ENCODE data around the gene FAM98C. TPM values are rescaled to one million over a fixed set of nuclear protein-coding genes. Genes with fewer than 3 reads are reported as not detected.
A peak's percentile ranks its signal among the peaks of the same experiment; 100 is the strongest.
"Not testable (repeated sequence)": the region's sequence is repeated elsewhere in the genome, so short reads cannot be mapped to it uniquely, and the experiment has no call there.

FAM98C gene
- total RNA-seq, 1 donor from 2014 or later: 26.6 TPM

- no peak overlapping the region for H3K27ac Mint-ChIP-seq
- peaks cover 4% of the 10 kb centered on the region for H3K36me3 Mint-ChIP-seq (ENCODE audit: low read depth)
- no peak overlapping the region for H3K4me3 Mint-ChIP-seq
- H3K9me3 Mint-ChIP-seq: no peaks in the 10 kb centered on the region
- H3K27me3 Mint-ChIP-seq (ENCODE audit: insufficient read depth): no peaks in the 10 kb centered on the region
- no peak for DNase-seq (ENCODE audit: low spot score)
- no peaks in the 10 kb centered on the region for H3K4me1 Mint-ChIP-seq (ENCODE audit: low read depth)
- intact Hi-C loops (cut with micrococcal nuclease): no loop called here
Measured at GRCh38 chr19:38411041-38411712, 8.3 kb downstream of the FAM98C start.

GRCh38 chr19:38411898-38412297 is 9.0 kb downstream of the FAM98C start:
- H3K4me1 Mint-ChIP-seq (ENCODE audit: low read depth); H3K4me3 Mint-ChIP-seq; H3K36me3 Mint-ChIP-seq (ENCODE audit: low read depth); H3K9me3 Mint-ChIP-seq; DNase-seq (ENCODE audit: low spot score); H3K27ac Mint-ChIP-seq; intact Hi-C loops (cut with micrococcal nuclease); H3K27me3 Mint-ChIP-seq (ENCODE audit: insufficient read depth): not testable (repeated sequence)

- DNase-seq (ENCODE audit: low spot score): no peak
- Mint-ChIP-seq H3K9me3 (no peaks in the 10 kb centered on the region), H3K27ac (no peak overlapping the region), H3K36me3 (ENCODE audit: low read depth) (no peaks in the 10 kb centered on the region), H3K4me1 (ENCODE audit: low read depth) (peaks cover 10% of the 10 kb centered on the region), H3K4me3 (no peak overlapping the region), H3K27me3 (ENCODE audit: insufficient read depth) (no peaks in the 10 kb centered on the region)
- intact Hi-C loops (cut with micrococcal nuclease): no loop called here
Measured at GRCh38 chr19:38412491-38412890, 9.6 kb downstream of the FAM98C start.

GRCh38 chr19:38412961-38413360 is 10.1 kb downstream of the FAM98C start:
- no peak for DNase-seq (ENCODE audit: low spot score)
- H3K36me3 Mint-ChIP-seq (ENCODE audit: low read depth): no peaks in the 10 kb centered on the region
- H3K27ac Mint-ChIP-seq: no peak overlapping the region
- H3K4me3 Mint-ChIP-seq: no peak overlapping the region
- intact Hi-C loops (cut with micrococcal nuclease): no loop called here
- no peaks in the 10 kb centered on the region for H3K27me3 Mint-ChIP-seq (ENCODE audit: insufficient read depth)
- peaks cover 15% of the 10 kb centered on the region for H3K4me1 Mint-ChIP-seq (ENCODE audit: low read depth)
- H3K9me3 Mint-ChIP-seq: no peaks in the 10 kb centered on the region

GRCh38 chr19:38413416-38413815 is 10.5 kb downstream of the FAM98C start:
- intact Hi-C loops (cut with micrococcal nuclease): no loop called here
- Mint-ChIP-seq H3K9me3 (no peaks in the 10 kb centered on the region), H3K4me3 (no peak overlapping the region), H3K27me3 (ENCODE audit: insufficient read depth) (no peaks in the 10 kb centered on the region), H3K4me1 (ENCODE audit: low read depth) (peaks cover 18% of the 10 kb centered on the region), H3K27ac (no peak overlapping the region), H3K36me3 (ENCODE audit: low read depth) (no peaks in the 10 kb centered on the region)
- no peak for DNase-seq (ENCODE audit: low spot score)

- Mint-ChIP-seq H3K4me3 (peak overlapping the region; percentile 84), H3K36me3 (ENCODE audit: low read depth) (no peaks in the 10 kb centered on the region), H3K4me1 (ENCODE audit: low read depth) (peaks cover 26% of the 10 kb centered on the region), H3K27me3 (ENCODE audit: insufficient read depth) (no peaks in the 10 kb centered on the region), H3K9me3 (no peaks in the 10 kb centered on the region), H3K27ac (peak overlapping the region; percentile 80)
- DNase-seq (ENCODE audit: low spot score): no peak
- intact Hi-C loops (cut with micrococcal nuclease): loop anchor here (1.0 kb wide), 1 partner anchor 14 kb away; the partner anchor contains the start of gene FAM98C
Measured at GRCh38 chr19:38417146-38417543, 14.3 kb downstream of the FAM98C start.

- Mint-ChIP-seq H3K27ac (peak overlapping the region; percentile 80), H3K9me3 (no peaks in the 10 kb centered on the region), H3K4me3 (peak overlapping the region; percentile 84), H3K4me1 (ENCODE audit: low read depth) (peaks cover 26% of the 10 kb centered on the region), H3K27me3 (ENCODE audit: insufficient read depth) (no peaks in the 10 kb centered on the region), H3K36me3 (ENCODE audit: low read depth) (no peaks in the 10 kb centered on the region)
- peak; percentile 68 for DNase-seq (ENCODE audit: low spot score)
- intact Hi-C loops (cut with micrococcal nuclease): loop anchor here (1.0 kb wide), 1 partner anchor 15 kb away; the partner anchor contains the start of gene FAM98C
Measured at GRCh38 chr19:38417544-38418506, 14.9 kb downstream of the FAM98C start.

- intact Hi-C loops (cut with micrococcal nuclease): no loop called here
Measured at GRCh38 chr19:38420935-38421334, 18.0 kb downstream of the FAM98C start.

GRCh38 chr19:38421856-38422255 is 19.0 kb downstream of the FAM98C start:
- Mint-ChIP-seq H3K4me1 (ENCODE audit: low read depth) (peaks cover 33% of the 10 kb centered on the region), H3K9me3 (no peaks in the 10 kb centered on the region), H3K36me3 (ENCODE audit: low read depth) (no peaks in the 10 kb centered on the region), H3K27ac (no peak overlapping the region), H3K27me3 (ENCODE audit: insufficient read depth) (no peaks in the 10 kb centered on the region), H3K4me3 (no peak overlapping the region)
- intact Hi-C loops (cut with micrococcal nuclease): no loop called here
- DNase-seq (ENCODE audit: low spot score): no peak

More at GRCh38 chr19:38420935-38421334, 18.0 kb downstream of the FAM98C start:
- H3K9me3 Mint-ChIP-seq: no peaks in the 10 kb centered on the region
- no peaks in the 10 kb centered on the region for H3K36me3 Mint-ChIP-seq (ENCODE audit: low read depth)
- no peak for DNase-seq (ENCODE audit: low spot score)
- no peak overlapping the region for H3K4me3 Mint-ChIP-seq
- no peak overlapping the region for H3K27ac Mint-ChIP-seq
- peaks cover 30% of the 10 kb centered on the region for H3K4me1 Mint-ChIP-seq (ENCODE audit: low read depth)
- H3K27me3 Mint-ChIP-seq (ENCODE audit: insufficient read depth): no peaks in the 10 kb centered on the region

- Mint-ChIP-seq H3K27ac (no peak overlapping the region), H3K27me3 (ENCODE audit: insufficient read depth) (no peaks in the 10 kb centered on the region), H3K4me1 (ENCODE audit: low read depth) (peaks cover 31% of the 10 kb centered on the region), H3K9me3 (no peaks in the 10 kb centered on the region), H3K36me3 (ENCODE audit: low read depth) (no peaks in the 10 kb centered on the region), H3K4me3 (no peak overlapping the region)
- no peak for DNase-seq (ENCODE audit: low spot score)
- intact Hi-C loops (cut with micrococcal nuclease): no loop called here
Measured at GRCh38 chr19:38422438-38422837, 19.5 kb downstream of the FAM98C start.

- H3K36me3 Mint-ChIP-seq (ENCODE audit: low read depth): no peaks in the 10 kb centered on the region
Measured at GRCh38 chr19:38424272-38424671, 21.4 kb downstream of the FAM98C start.

GRCh38 chr19:38425222-38425809 is 22.4 kb downstream of the FAM98C start:
- H3K27me3 Mint-ChIP-seq (ENCODE audit: insufficient read depth): no peaks in the 10 kb centered on the region
- H3K9me3 Mint-ChIP-seq: no peaks in the 10 kb centered on the region
- no peaks in the 10 kb centered on the region for H3K36me3 Mint-ChIP-seq (ENCODE audit: low read depth)
- DNase-seq (ENCODE audit: low spot score): no peak
- intact Hi-C loops (cut with micrococcal nuclease): loop anchor here (5.0 kb wide), 1 partner anchor 232 kb away; no protein-coding TSS in a partner anchor
- H3K4me3 Mint-ChIP-seq: no peak overlapping the region
- H3K4me1 Mint-ChIP-seq (ENCODE audit: low read depth): peaks cover 32% of the 10 kb centered on the region
- H3K27ac Mint-ChIP-seq: peak overlapping the region; percentile 83

More at GRCh38 chr19:38424272-38424671, 21.4 kb downstream of the FAM98C start:
- no peaks in the 10 kb centered on the region for H3K27me3 Mint-ChIP-seq (ENCODE audit: insufficient read depth)
- H3K9me3 Mint-ChIP-seq: no peaks in the 10 kb centered on the region
- H3K4me3 Mint-ChIP-seq: no peak overlapping the region
- intact Hi-C loops (cut with micrococcal nuclease): no loop called here
- H3K27ac Mint-ChIP-seq: no peak overlapping the region
- DNase-seq (ENCODE audit: low spot score): no peak
- peaks cover 26% of the 10 kb centered on the region for H3K4me1 Mint-ChIP-seq (ENCODE audit: low read depth)
